HG03060 (cell line): ENCODE results near the gene CD248.
"Not testable (repeated sequence)": the region's sequence is repeated elsewhere in the genome, so short reads cannot be mapped to it uniquely, and the experiment has no call there.

Experiments used
- ATAC-seq: cut with Tn5 transposase; IDR thresholded peaks from one replicate; pipeline ENCODE4 v1.9.1; 2021; ENCODE audit warnings: low read depth, moderate number of reproducible peaks; ENCODE audit not compliant: unreplicated experiment

The CD248 gene

DNA sequence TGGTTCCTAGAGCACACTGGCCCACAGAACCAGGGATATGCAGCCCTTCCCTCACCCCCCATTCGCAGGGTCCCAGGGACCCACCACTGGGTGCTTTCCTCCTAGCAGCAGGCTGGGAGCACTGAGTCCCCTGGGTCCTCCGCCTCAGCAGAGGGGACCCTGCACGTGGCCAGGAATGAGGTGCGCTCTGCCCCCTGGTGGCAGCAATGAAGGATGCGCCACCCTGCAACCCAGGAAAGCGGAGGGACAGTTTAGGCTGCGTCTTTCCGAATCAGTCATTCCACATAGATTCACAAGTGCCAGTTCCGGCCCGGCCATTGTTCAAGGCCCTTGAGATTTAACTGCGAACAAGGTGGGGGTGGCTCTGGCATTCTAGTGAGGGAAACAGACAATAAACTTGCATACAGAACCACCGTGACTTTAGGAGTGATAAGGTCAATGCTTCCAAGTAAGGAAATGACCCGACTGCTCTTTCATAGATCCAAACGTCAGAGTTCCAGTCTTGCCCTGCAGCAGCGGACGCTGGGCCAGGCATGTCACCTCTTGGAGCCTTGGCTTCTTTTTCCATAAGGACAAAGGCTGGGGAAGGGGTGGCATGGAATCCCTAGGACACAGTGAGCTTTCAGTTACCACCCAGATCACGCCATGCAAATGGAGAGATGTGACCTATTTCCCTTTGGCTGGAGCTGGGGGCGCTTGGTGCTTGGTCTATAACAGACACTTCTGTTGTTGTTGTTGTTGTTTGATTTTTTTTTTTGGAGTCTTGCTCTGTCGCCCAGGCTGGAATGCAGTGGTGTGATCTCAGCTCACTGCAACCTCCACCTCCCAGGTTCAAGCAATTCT, 11.7 kb upstream of the CD248 start:
- no peak for ATAC-seq

DNA sequence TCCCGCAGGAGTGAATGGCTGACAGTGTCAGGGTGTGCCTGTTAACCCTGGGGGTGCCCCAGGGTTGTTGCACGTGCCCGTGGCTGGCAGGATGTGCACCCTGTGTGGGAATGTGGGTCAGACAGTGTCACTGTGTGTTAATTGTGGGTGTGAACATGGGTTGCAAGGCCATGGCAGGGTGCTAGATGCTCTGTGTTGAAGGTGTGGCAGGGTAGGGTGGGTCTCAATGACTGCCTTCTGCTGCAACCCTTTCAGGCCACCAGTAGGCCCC, 11.1 kb upstream of the CD248 start:
- no peak for ATAC-seq

DNA sequence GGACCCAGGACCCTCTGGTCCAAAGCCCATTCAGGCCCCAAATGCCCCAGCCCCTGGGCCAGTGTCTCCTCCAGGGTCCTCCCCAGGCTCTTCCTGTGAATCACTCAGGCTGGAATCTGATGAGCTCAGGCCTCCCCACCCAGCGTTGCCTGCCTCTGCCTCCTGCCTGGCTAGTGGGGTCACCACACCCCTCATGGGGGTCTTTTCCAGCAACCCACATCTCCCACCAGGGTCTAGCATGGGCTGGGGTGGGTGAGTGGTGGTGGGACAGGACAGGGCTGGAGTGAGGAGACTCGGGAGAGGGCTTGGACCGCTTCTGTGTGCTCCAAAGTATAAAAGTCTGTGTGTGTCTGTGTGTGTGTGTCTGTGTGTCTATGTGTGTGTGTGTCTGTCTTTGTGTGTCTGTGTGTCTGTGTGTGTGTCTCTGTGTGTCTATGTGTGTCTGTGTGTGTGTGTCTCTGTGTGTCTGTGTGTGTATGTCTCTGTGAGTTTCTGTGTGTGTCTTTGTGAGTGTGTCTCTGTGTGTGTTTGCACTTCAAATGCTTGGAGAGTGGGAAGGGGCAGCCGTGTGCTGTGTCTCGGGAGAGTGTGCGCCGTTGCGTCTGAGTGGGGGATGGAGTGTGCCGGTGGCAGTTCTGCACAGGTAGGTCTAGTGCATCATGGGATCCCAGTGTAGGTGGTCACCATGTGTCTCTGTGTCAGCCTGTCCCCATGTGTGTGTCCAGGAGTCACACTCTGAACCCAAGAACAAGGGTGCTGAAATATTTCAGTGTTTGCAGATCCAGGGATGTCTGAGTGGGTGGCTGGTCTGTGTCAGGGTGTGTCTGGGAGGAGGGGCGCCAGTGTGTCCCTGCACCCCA, 10.6 kb upstream of the CD248 start:
- ATAC-seq = no peak

DNA sequence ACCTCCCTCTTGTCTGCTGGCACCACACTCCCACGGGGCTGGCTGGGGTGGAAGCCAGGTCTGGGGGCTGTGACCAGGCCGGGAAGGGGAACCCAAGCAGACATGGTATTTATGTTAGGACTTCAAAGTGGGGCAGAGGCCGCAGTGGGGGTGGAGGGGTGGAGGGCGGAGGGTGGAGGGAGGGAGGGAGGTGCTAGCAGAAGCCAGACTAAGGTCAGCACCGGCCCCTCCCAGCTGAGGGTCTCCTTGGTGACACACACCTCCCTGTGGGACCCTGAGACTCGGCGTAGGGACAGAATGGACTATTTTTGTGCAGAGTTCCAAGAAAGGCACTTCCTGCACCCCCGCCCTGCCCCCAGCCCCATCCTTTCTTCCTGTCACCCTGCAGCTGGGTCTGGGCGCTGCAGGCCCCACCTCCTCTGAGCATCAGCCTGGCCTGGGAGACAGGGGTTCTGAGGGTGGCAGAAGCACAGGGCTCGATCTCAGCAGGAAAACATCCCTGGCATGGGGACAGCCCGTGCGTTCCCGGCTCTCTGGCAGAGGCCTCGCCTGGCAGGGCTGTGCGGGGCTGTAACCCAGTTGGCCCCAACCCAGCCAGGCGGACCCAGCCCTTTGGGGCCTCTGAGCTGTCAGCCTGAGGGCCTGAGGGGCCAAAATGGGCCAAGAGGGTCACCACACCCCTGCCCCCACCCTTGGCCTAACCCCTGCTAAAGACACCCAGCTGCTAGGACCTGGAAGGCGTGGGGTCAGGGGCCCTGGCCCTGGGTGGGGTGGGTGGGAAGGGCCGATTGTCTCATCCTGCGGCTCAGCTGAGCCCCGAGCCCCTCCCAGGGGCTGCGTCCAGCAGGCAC, 9.6 kb upstream of the CD248 start:
- no peak for ATAC-seq

DNA sequence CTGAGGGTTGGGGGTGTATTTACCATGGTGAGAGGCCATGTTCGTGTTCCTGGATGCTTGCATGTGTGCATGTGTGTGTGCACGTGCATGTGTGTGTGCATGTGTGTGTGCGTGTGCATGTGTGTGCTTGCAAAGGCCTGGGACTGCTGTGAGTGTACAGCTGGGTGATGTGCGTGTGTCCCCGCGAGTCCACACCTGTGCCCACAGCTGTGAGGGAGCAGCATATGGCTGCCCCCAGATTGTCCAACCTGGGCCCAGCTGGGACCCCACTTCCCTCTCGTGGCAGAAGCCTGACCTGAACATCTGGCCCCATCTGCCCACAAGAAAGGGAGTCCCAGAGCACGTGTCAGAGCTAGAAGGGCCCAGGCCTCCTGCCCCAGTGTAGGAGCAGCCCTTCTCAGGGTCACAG, 8.4 kb upstream of the CD248 start:
- ATAC-seq = no peak

- no peak for ATAC-seq
Measured at GRCh38 chr11:66324664-66325063, 7.8 kb upstream of the CD248 start.

- no peak for ATAC-seq
Measured at GRCh38 chr11:66323684-66324083, 6.8 kb upstream of the CD248 start.

DNA sequence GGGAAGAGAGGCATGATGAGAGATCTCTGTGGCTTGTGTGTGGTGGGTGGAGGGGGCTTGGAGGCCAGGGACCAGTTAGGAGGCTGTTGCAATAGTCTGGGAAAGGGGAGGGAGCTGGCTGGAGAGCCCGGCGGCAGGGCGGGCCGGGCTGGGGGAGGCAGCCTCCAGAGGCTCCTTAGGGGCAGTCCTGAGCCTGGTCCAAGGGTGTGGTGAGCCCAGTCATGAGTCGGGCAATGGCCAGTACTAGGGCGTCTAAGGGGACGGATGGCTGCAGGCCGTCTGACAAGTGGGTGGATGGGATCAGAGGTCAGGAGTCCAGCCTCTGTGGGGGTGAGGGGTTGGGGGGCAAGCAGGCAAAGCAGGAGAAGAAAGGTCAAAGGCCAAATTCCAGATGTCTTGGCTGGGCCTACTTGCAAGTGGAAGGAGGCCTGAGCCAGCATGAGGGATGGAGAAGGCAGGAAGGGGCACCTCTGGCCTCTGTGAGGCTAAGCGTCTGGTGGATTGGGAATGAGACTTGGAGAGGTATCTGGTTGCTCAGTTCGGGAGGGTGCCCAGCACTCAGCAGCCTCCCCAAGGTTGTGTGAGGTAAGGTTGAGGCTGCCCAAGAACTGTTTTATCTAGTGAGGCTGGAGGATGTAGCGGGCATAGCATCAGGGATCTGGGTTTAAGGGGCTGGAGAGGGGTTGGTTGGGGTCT, 6.0 kb upstream of the CD248 start:
- ATAC-seq = no peak

GRCh38 chr11:66321606-66322005, 4.8 kb upstream of the CD248 start:
- ATAC-seq = no peak

GRCh38 chr11:66320748-66321147, 3.9 kb upstream of the CD248 start:
- ATAC-seq = not testable (repeated sequence)

DNA sequence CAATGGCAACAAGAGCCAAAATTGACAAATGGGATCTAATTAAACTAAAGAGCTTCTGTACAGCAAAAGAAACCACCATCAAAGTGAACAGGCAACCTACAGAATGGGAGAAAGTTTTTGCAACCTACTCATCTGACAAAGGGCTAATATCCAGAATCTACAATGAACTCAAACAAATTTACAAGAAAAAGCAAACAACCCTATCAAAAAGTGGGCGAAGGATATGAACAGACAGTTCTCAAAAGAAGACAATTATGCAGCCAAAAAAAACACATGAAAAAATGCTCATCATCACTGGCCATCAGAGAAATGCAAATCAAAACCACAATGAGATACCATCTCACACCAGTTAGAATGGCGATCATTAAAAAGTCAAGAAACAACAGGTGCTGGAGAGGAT, 3.4 kb upstream of the CD248 start:
- ATAC-seq = not testable (repeated sequence)

DNA sequence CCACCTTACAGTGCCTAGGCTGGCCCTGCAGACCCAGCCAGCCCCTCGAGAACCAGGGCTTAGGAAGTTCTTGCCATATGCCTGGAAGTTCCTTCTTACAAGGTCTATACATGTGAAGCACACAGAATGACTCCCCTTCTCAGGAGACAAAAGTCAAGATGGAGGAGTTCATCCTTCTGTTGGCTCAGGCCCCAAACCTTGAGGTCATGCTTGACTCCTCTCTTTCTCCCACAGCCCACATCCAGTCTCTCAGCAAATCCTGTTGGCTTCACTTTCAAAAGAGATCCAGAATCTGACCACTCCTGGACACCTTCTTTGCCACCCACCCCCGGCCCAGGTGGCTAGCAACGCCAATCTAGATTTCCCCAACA, 1.7 kb upstream of the CD248 start:
- ATAC-seq = no peak

GRCh38 chr11:66317723-66318599, 1.1 kb upstream of the CD248 start:
- no peak for ATAC-seq

DNA sequence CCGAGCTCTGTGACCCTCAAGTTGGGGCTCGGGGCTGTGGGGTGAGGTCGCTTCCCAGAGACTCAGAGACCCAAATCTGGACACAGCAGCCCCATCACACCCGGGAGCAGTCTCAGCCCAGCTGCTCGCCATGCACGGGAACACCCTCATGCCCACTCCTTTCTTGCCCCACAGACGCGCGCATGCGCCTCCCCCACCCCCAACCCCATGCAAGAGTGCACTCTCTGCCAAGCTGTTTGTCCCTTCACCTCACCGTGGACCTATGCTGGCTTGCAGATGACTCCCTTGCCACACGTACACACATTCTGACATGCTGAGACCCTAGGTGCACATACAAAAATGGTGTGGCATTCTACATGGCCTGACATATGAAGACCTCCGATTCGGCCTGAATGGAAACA, 478 bp upstream of the CD248 start:
- no peak for ATAC-seq

- ATAC-seq = no peak
Measured at GRCh38 chr11:66315921-66316811, 678 bp downstream of the CD248 start.

- ATAC-seq = no peak
Measured at GRCh38 chr11:66315498-66315885, 1.4 kb downstream of the CD248 start.

- no peak for ATAC-seq
Measured at GRCh38 chr11:66314561-66315497, 2.0 kb downstream of the CD248 start.

GRCh38 chr11:66314186-66314501, 2.7 kb downstream of the CD248 start:
- no peak for ATAC-seq
